ENCODE results near the gene EMC9. TPM values are rescaled to one million over a fixed set of nuclear protein-coding genes. Genes with fewer than 3 reads are reported as not detected.
"Not testable (repeated sequence)": the region's sequence is repeated elsewhere in the genome, so short reads cannot be mapped to it uniquely, and the experiment has no call there.

Gene EMC9
- total RNA-seq, 6 experiments from 2014 or later = 13.2 to 17.0 (median 15.3) TPM

- no peak for TF ChIP-seq CTCF (IDR thresholded peaks at IDR 0.05)
- no peak overlapping the region for H3K4me3 Mint-ChIP-seq
- H3K27me3 Mint-ChIP-seq (ENCODE audit: insufficient read depth) = no peaks in the 10 kb centered on the region
- DNase-seq = no peak
- H3K36me3 Mint-ChIP-seq (ENCODE audit: low read depth) = peaks cover 22% of the 10 kb centered on the region
- H3K27ac Mint-ChIP-seq = no peak overlapping the region
- H3K9me3 Mint-ChIP-seq = no peaks in the 10 kb centered on the region
- H3K4me1 Mint-ChIP-seq (ENCODE audit: low read depth) = peaks cover 33% of the 10 kb centered on the region
Observed at GRCh38 chr14:24106672-24107271, 34.6 kb downstream of the EMC9 start.

GRCh38 chr14:24105609-24106239, 35.7 kb downstream of the EMC9 start:
- H3K4me1 Mint-ChIP-seq (ENCODE audit: low read depth) = peaks cover 33% of the 10 kb centered on the region
- H3K4me3 Mint-ChIP-seq; DNase-seq; H3K9me3 Mint-ChIP-seq; H3K27ac Mint-ChIP-seq; H3K27me3 Mint-ChIP-seq (ENCODE audit: insufficient read depth): not testable (repeated sequence)
- peaks cover 22% of the 10 kb centered on the region for H3K36me3 Mint-ChIP-seq (ENCODE audit: low read depth)

GRCh38 chr14:24103451-24103850, 37.9 kb downstream of the EMC9 start:
- Mint-ChIP-seq H3K4me3 (no peak overlapping the region), H3K27me3 (ENCODE audit: insufficient read depth) (no peaks in the 10 kb centered on the region), H3K27ac (no peak overlapping the region), H3K9me3 (no peaks in the 10 kb centered on the region), H3K36me3 (ENCODE audit: low read depth) (peaks cover 22% of the 10 kb centered on the region), H3K4me1 (ENCODE audit: low read depth) (peaks cover 26% of the 10 kb centered on the region)
- DNase-seq = no peak
- no peak for TF ChIP-seq CTCF (IDR thresholded peaks at IDR 0.05)

- no peaks in the 10 kb centered on the region for H3K27me3 Mint-ChIP-seq (ENCODE audit: insufficient read depth)
- H3K4me3 Mint-ChIP-seq = no peak overlapping the region
- peaks cover 16% of the 10 kb centered on the region for H3K4me1 Mint-ChIP-seq (ENCODE audit: low read depth)
- no peak for DNase-seq
- H3K9me3 Mint-ChIP-seq = no peaks in the 10 kb centered on the region
- no peak for TF ChIP-seq CTCF (IDR thresholded peaks at IDR 0.05)
- H3K27ac Mint-ChIP-seq = no peak overlapping the region
- peaks cover 22% of the 10 kb centered on the region for H3K36me3 Mint-ChIP-seq (ENCODE audit: low read depth)
Observed at GRCh38 chr14:24102357-24103048, 38.9 kb downstream of the EMC9 start.

GRCh38 chr14:24100982-24101494, 40.4 kb downstream of the EMC9 start:
- Mint-ChIP-seq H3K4me3 (no peak overlapping the region), H3K9me3 (no peaks in the 10 kb centered on the region), H3K27me3 (ENCODE audit: insufficient read depth) (no peaks in the 10 kb centered on the region), H3K4me1 (ENCODE audit: low read depth) (peaks cover 8% of the 10 kb centered on the region), H3K36me3 (ENCODE audit: low read depth) (peaks cover 22% of the 10 kb centered on the region), H3K27ac (no peak overlapping the region)
- DNase-seq = no peak
- TF ChIP-seq CTCF (IDR thresholded peaks at IDR 0.05) = no peak

Measured in HFFc6 (cell line).